RWPE2 (cell line): Measurements from ENCODE around the gene ABCB6.

Experiments
- ATAC-seq: fragments of 200-7000 bp; cut with Tn5 transposase; 3 replicates; pipeline ENCODE4 v1.9.1; 2021; ENCODE audit warnings: low read depth
- DNase-seq: peaks from one replicate; pipeline ENCODE4 v3.0.0-alpha.2; 2020; ENCODE audit warnings: low spot score
- H3K27ac ChIP-seq: fragments of 450-650 bp; 2 replicates; pipeline ENCODE4 v1.5.1; 2017; ENCODE audit warnings: mild to moderate bottlenecking; ENCODE audit not compliant: poor library complexity, severe bottlenecking
- H3K27me3 ChIP-seq: fragments of 250-450 bp; sonication (Bioruptor Pico); 2 replicates; pipeline ENCODE4 v1.5.1; 2021; ENCODE audit warnings: mild to moderate bottlenecking, moderate library complexity; ENCODE audit not compliant: insufficient read depth, poor library complexity, severe bottlenecking
- H3K36me3 ChIP-seq: fragments of 250-450 bp; sonication (Bioruptor Pico); 2 replicates; pipeline ENCODE4 v1.5.1; 2020; ENCODE audit warnings: low read depth, mild to moderate bottlenecking, moderate library complexity
- H3K4me1 ChIP-seq: fragments of 250-450 bp; sonication (Bioruptor Pico); 2 replicates; pipeline ENCODE4 v1.5.1; 2021; ENCODE audit warnings: mild to moderate bottlenecking, moderate library complexity; ENCODE audit not compliant: insufficient read depth, poor library complexity, severe bottlenecking
- H3K4me3 ChIP-seq: fragments of 250-450 bp; sonication (Bioruptor Pico); 2 replicates; pipeline ENCODE4 v1.5.1; 2021; ENCODE audit warnings: mild to moderate bottlenecking, moderate library complexity; ENCODE audit not compliant: severe bottlenecking
- H3K9me3 ChIP-seq: fragments of 250-450 bp; sonication (Bioruptor Pico); 2 replicates; pipeline ENCODE4 v1.5.1; 2021; ENCODE audit warnings: mild to moderate bottlenecking, moderate library complexity; ENCODE audit not compliant: severe bottlenecking
- CTCF ChIP-seq: fragments of 450-650 bp; IDR thresholded peaks from one replicate; pipeline ENCODE4 v1.5.1; 2017; ENCODE audit warnings: mild to moderate bottlenecking, moderate library complexity; ENCODE audit not compliant: poor library complexity, severe bottlenecking

The ABCB6 gene

GRCh38 chr2:219197388-219197787, 21.4 kb downstream of the ABCB6 start:
- no peaks in the 10 kb centered on the region for H3K9me3 ChIP-seq
- no peaks in the 10 kb centered on the region for H3K27me3 ChIP-seq
- TF ChIP-seq CTCF = no peak
- H3K27ac ChIP-seq = no peak overlapping the region
- no peak overlapping the region for H3K4me3 ChIP-seq
- ATAC-seq (no peak), DNase-seq (no peak)
- no peaks in the 10 kb centered on the region for H3K4me1 ChIP-seq
- H3K36me3 ChIP-seq = no peaks in the 10 kb centered on the region

GRCh38 chr2:219186754-219187456, 31.9 kb downstream of the ABCB6 start:
- TF ChIP-seq CTCF = no peak
- Histone ChIP-seq H3K4me1 (no peaks in the 10 kb centered on the region), H3K27me3 (no peaks in the 10 kb centered on the region), H3K9me3 (no peaks in the 10 kb centered on the region), H3K36me3 (peaks cover 11% of the 10 kb centered on the region), H3K27ac (no peak overlapping the region), H3K4me3 (no peak overlapping the region)
- no peak for ATAC-seq
- DNase-seq = no peak

GRCh38 chr2:219184121-219184520, 34.6 kb downstream of the ABCB6 start:
- TF ChIP-seq CTCF = no peak
- H3K27ac ChIP-seq = no peak overlapping the region
- DNase-seq = no peak
- no peaks in the 10 kb centered on the region for H3K9me3 ChIP-seq
- H3K4me3 ChIP-seq = no peak overlapping the region
- ATAC-seq = no peak
- H3K36me3 ChIP-seq = peaks cover 27% of the 10 kb centered on the region
- H3K4me1 ChIP-seq = no peaks in the 10 kb centered on the region
- no peaks in the 10 kb centered on the region for H3K27me3 ChIP-seq

GRCh38 chr2:219183151-219183772, 35.5 kb downstream of the ABCB6 start:
- H3K9me3 ChIP-seq = no peaks in the 10 kb centered on the region
- H3K4me3 ChIP-seq = no peak overlapping the region
- ATAC-seq = no peak
- no peaks in the 10 kb centered on the region for H3K4me1 ChIP-seq
- H3K27ac ChIP-seq = no peak overlapping the region
- DNase-seq = no peak
- H3K36me3 ChIP-seq = peaks cover 28% of the 10 kb centered on the region
- no peak for TF ChIP-seq CTCF
- H3K27me3 ChIP-seq = no peaks in the 10 kb centered on the region
